Large intestine (tissue), 12 donors: ENCODE data around the gene LONRF2. TPM values are rescaled to one million over a fixed set of nuclear protein-coding genes. Genes with fewer than 3 reads are reported as not detected.
"Not testable (repeated sequence)": the region's sequence is repeated elsewhere in the genome, so short reads cannot be mapped to it uniquely, and the experiment has no call there.

Source experiments
- DNase-seq, 2 donors: peaks; one replicate each; pipeline versions ENCODE4 v3.0.0 to v3.0.0-alpha.2; 2013
- H3K27ac ChIP-seq: one replicate; pipeline ENCODE4 v1.5.1; 2013; ENCODE audit warnings: low read length
- H3K27me3 ChIP-seq: 2 replicates; pipeline ENCODE4 v1.6.1; 2013; ENCODE audit warnings: low read length; ENCODE audit not compliant: control insufficient read depth, insufficient read depth
- H3K36me3 ChIP-seq: 2 replicates; pipeline ENCODE4 v1.6.1; 2013; ENCODE audit warnings: low read length; ENCODE audit not compliant: control insufficient read depth, insufficient read depth
- H3K4me1 ChIP-seq: one replicate; pipeline ENCODE4 v1.6.1; 2013; ENCODE audit warnings: low read length; ENCODE audit not compliant: control insufficient read depth, insufficient read depth
- H3K4me3 ChIP-seq: one replicate; pipeline ENCODE4 v1.5.1; 2013; ENCODE audit warnings: low read length
- H3K9me3 ChIP-seq: one replicate; pipeline ENCODE4 v1.6.1; 2013; ENCODE audit warnings: mild to moderate bottlenecking, low read depth, low read length, moderate library complexity; ENCODE audit not compliant: control insufficient read depth
- whole genome bisulfite sequencing: methylation state at CpG from one replicate; pipeline ENCODE4 v1.1.5; 2013; ENCODE audit warnings: low lambda C conversion rate; ENCODE audit not compliant: insufficient coverage; 5-methylcytosine and 5-hydroxymethylcytosine counted together
- long read RNA-seq, 11 donors: transcript quantifications; one replicate each; lab custom pipeline, GENCODE V29; 2026
- polyA plus RNA-seq: library from polyadenylated mRNA; unstranded; fragments of 120-200 nt; gene quantifications from one replicate; pipeline ENCODE4 v1.2.1, GENCODE V29; 2013

Gene LONRF2
- 3.2 TPM for polyA plus RNA-seq
- long read RNA-seq, donor 1, result 0 reads
- long read RNA-seq, donor 2, result 0 reads
- long read RNA-seq, donor 3, result 0 reads
- long read RNA-seq, donor 4, result 0 reads
- long read RNA-seq, donor 5, result 0 reads
- long read RNA-seq, donor 6, result 0 reads
- long read RNA-seq, donor 7, full-length matches to known transcripts, result 1 of 1 reads
- long read RNA-seq, donor 7, partial matches to known transcripts, result 0 of 1 reads
- long read RNA-seq, donor 7, other reads (novel, unspliced or antisense), result 0 of 1 reads
- long read RNA-seq, donor 8, full-length matches to known transcripts, result 1 of 1 reads
- long read RNA-seq, donor 8, partial matches to known transcripts, result 0 of 1 reads
- long read RNA-seq, donor 8, other reads (novel, unspliced or antisense), result 0 of 1 reads
- long read RNA-seq, donor 9, result 0 reads
- long read RNA-seq, donor 10, result 0 reads
- long read RNA-seq, donor 11, full-length matches to known transcripts, result 1 of 1 reads
- long read RNA-seq, donor 11, partial matches to known transcripts, result 0 of 1 reads
- long read RNA-seq, donor 11, other reads (novel, unspliced or antisense), result 0 of 1 reads

DNA sequence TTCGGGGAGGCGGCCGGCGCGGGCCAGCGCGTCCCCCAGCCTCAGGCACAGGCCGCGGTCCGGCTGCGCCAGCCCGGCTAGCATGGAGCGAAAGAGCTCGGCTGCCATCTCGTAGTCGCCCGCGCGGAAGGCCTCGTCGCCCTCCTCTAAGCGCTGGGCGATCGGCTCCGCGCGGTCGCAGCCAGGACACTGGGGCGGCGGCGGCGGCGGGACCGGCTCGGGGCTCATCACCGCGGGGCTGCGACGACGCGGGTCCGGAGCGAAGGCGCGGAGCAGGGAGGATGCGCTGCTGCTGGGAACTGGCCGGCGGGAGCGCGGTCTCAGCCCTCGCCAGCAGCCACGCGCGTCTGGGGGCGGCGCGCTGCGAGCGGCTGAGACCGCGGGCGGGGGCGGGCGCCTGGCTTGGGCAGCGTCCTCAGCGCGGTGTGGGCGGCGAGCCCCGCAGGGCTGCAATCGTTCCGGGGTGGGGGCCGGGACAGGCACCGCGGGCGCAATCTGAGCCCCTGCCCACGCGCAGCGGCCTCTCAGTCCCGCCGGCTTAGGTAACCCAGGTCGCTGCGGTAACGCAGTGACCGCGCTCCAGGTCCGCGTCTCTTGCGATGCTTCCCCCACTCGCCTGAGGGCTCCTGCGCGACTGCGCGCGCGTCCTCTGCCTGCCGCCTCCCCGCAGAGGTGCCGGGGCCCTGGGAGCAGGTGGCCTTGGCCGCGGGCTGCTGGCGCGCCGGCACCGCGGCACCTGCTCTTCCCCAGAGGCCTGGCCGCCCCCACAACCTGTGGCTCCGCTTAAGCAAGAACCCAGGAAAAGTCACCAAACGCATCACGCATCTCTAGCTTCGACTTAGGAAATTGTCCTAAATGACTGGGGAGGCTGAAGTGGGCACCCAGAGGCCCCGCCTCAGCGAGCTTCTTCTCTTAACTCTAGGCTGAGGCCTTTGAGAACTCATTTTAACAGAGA, at the start of gene LONRF2:
Gene LONRF2, minus strand, starts transcription at position 636 of the 955 bp plus-strand sequence. Its CDS starts 408 bp downstream, at position 228.
- H3K9me3 ChIP-seq, result peaks cover 6% of the 10 kb centered on the region
- no peak within 1 kb of the TSS for H3K4me3 ChIP-seq
- no peak within 1 kb of the TSS for H3K27ac ChIP-seq
- no peaks in the 10 kb centered on the region for H3K4me1 ChIP-seq
- no CpG with 5 or more reads among the region's 113 CpGs for WGBS
- H3K36me3 ChIP-seq, result no peaks in the 10 kb centered on the region
- H3K27me3 ChIP-seq, result peaks cover 40% of the 10 kb centered on the region
- DNase-seq, result peak; percentile 7 to 38

DNA sequence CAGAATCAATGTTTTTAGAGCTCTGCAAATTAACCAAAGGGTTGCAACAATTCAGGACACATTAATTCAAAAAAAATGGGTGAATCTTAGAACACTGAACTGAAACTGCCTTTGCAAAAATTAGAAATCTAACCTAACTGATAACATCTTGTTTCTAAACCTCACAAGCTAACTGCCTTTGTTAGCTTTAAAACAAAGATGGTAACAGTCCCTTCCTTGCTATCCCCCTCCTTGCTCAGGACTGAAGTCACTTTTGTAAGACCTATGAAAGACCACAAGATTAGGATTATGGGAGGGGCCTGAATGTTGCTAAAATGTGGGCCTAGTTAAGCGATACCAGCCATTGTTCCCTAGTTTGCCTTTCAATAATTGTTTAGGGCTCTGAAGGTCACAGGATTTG, 44.9 kb upstream of the LONRF2 start:
- Histone ChIP-seq H3K4me3 (no peak overlapping the region), H3K27me3 (no peaks in the 10 kb centered on the region), H3K27ac (no peak overlapping the region), H3K9me3 (peaks cover 2% of the 10 kb centered on the region), H3K4me1 (no peaks in the 10 kb centered on the region), H3K36me3 (no peaks in the 10 kb centered on the region)
- no peak for DNase-seq
- 83% methylated on average over 1 of the region's 1 CpG for WGBS

DNA sequence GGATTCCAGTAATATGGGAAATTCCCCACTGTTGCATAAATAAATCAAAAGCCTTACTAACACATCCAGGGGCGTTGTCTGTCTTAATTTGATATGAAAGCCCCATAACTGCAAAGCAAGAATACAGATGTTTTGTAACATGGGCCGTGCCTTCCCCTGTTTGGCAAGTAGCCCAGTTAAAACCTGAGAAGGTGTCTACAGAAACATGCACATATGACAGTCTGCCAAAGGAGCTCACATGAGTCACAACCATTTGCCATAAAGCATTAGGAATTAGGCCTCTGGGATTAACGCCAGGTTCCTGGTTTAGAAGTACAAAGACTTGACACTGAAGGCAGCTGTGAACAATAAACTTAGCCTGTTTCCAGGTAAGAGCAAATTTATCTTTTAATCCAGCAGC, 43.1 kb upstream of the LONRF2 start:
- 60% methylated on average over 1 of the region's 3 CpGs for WGBS
- Histone ChIP-seq H3K27me3 (no peaks in the 10 kb centered on the region), H3K4me3 (no peak overlapping the region), H3K36me3 (no peaks in the 10 kb centered on the region), H3K9me3 (no peaks in the 10 kb centered on the region), H3K27ac (no peak overlapping the region), H3K4me1 (no peaks in the 10 kb centered on the region)
- DNase-seq, result no peak

DNA sequence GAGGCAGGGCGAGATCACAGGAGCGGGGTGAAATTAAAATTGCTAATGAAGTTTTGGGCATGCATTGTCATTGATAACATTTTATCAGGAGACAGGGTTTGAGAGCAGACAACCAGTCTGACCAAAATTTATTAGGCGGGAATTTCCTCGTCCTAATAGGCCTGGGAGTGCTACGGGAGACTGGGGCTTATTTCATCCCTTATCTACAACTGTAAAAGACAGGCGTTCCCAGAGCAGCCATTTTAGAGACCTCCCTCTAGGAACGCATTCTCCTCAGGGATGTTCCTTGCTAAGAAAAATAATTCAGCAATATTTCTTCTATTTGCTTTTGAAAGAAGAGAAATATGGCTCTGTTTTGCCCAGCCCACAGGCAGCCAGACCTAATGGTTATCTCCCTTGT, 40.0 kb upstream of the LONRF2 start:
- H3K27ac ChIP-seq, DNase-seq, H3K36me3 ChIP-seq, H3K9me3 ChIP-seq, H3K27me3 ChIP-seq, H3K4me1 ChIP-seq, H3K4me3 ChIP-seq: not testable (repeated sequence)
- 100% methylated on average over 1 of the region's 7 CpGs for WGBS

DNA sequence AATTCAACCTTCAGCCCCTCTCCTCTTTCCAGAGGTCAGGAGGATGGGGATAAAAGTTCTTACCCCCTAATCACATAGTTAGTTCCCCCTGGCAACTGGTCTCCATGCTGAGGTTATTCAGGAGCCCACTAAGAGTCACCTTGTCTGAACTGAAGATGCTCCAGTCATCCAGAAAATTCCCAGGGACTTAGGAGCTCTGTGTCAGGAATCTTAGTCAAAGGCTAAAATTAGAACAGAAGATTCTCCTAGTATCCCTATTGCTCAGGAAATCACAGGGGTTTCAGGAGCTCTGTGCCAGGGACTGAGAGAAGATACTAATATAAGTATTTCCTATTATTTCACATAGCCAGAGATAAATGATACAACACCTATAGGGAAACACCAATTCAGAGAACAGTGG, 37.3 kb upstream of the LONRF2 start:
- no peaks in the 10 kb centered on the region for H3K27me3 ChIP-seq
- H3K4me1 ChIP-seq, result no peaks in the 10 kb centered on the region

DNA sequence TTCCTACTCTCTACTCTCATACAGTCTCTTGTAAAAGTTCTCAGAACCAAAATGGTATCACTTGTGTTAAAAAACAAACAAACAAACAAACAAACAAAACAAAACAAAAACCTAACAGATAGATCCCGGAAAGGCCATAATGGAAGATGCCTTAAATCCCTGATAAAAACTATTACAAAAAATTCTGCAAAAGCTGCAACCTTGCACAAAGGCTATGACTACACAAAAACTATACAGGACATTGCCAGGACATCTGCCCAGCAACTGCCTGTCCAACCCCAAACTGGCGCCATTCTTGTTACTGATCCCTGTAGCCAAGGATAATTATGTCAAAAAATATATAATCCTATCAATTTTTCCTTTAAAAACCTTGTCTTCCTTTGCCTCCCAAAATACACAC, 36.3 kb upstream of the LONRF2 start:
- no peak overlapping the region for H3K27ac ChIP-seq
- no peaks in the 10 kb centered on the region for H3K9me3 ChIP-seq
- WGBS, result 80% methylated on average over 1 of the region's 2 CpGs
- no peaks in the 10 kb centered on the region for H3K27me3 ChIP-seq
- no peaks in the 10 kb centered on the region for H3K4me1 ChIP-seq
- DNase-seq, result no peak
- H3K36me3 ChIP-seq, result no peaks in the 10 kb centered on the region
- H3K4me3 ChIP-seq, result no peak overlapping the region

More for the DNA sequence above, 37.3 kb upstream of the LONRF2 start:
- Histone ChIP-seq H3K27ac (no peak overlapping the region), H3K36me3 (no peaks in the 10 kb centered on the region), H3K4me3 (no peak overlapping the region), H3K9me3 (no peaks in the 10 kb centered on the region)
- DNase-seq, result no peak

DNA sequence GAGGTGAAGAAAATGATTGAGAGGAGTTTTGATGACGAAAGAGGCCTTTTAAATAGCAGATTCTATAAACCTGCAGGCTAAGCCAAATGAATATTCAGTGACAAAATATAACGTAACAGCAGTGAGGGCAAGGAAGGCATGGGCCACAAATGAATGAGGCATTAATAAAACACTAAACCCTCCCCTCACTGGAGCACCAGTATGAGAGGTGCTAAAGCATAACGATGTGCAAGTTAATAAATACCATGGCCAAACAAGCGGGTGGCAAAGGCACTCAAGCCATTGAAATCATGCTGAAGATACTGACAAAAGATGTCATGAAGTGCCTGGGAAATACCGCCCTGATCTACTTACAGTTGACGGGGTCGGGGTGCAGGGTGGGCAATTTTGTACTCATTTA, 30.2 kb upstream of the LONRF2 start:
- H3K9me3 ChIP-seq, result no peaks in the 10 kb centered on the region

DNA sequence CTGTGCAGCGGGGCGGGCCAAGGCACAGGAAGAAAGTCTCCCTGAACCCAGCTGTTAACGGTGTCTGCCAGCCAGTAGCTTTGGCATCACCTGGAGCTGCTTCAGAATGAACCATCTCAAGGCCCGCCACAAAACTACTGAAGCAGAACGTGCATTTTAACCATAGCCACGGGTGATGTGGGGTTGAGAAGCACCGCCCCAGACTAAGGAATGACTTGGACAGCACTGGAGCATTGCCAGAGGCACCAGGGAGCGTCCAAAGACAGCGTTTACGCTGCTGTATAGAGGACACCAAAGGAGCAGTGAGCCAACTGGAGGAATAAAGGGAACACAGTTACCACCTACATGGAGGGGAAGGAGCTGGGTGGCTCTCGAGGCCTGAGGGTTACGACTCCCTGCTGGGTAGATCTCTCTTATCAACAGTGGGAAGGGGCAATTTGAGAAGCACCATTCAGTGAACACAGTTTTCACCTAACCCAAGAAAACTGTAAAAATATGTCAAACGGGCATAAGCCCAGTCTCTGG, 28.4 kb upstream of the LONRF2 start:
- Histone ChIP-seq H3K4me3 (no peak overlapping the region), H3K4me1 (no peaks in the 10 kb centered on the region), H3K36me3 (no peaks in the 10 kb centered on the region), H3K9me3 (no peaks in the 10 kb centered on the region), H3K27ac (no peak overlapping the region), H3K27me3 (no peaks in the 10 kb centered on the region)
- 33% methylated on average over 1 of the region's 13 CpGs for WGBS
- DNase-seq, result no peak

More for the DNA sequence above, 30.2 kb upstream of the LONRF2 start:
- Histone ChIP-seq H3K36me3 (no peaks in the 10 kb centered on the region), H3K27ac (no peak overlapping the region), H3K4me1 (no peaks in the 10 kb centered on the region), H3K27me3 (no peaks in the 10 kb centered on the region), H3K4me3 (no peak overlapping the region)
- WGBS, result 88% methylated on average over 1 of the region's 7 CpGs
- DNase-seq, result no peak

DNA sequence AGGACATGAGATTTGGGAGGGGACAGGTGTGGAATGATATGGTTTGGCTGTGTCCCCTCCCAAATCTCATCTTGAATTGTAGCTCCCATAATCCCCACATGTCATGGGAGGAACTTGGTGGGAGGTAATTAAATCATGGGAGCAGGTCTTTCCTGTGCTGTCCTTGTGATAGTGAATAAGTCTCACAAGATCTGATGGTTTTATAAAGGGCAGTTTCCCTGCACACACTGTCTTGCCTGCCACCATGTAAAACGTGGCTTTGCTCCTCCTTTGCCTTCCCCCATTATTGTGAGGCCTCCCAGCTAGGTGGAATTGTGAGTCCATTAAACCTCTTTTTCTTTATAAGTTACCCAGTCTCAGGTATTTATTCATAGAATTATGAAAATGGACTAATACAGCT, 22.8 kb upstream of the LONRF2 start:
- H3K36me3 ChIP-seq, H3K4me3 ChIP-seq, H3K9me3 ChIP-seq, H3K4me1 ChIP-seq, H3K27ac ChIP-seq, H3K27me3 ChIP-seq, DNase-seq: not testable (repeated sequence)
- no CpG with 5 or more reads among the region's 1 CpG for WGBS

DNA sequence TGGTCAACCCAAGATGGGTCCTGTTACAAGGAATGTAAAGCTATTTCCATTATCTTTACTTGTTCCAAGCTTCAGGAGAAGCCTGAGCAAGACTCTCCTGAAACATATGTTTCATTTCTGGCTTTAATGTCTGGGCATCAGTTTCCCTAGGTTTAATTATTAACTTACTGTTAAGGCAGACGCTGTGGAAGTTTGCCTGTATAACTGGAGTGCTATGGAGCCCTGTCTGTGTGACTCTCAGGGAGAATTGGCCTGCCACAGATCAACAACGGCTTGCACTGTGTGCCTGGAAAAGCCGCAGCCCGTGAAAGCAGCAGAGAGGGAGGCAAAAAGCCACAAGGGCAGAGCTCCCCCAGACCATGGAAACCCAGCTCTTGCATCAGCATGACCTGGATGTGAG, 22.1 kb upstream of the LONRF2 start:
- Histone ChIP-seq H3K36me3 (no peaks in the 10 kb centered on the region), H3K9me3 (no peaks in the 10 kb centered on the region), H3K4me3 (no peak overlapping the region), H3K27ac (no peak overlapping the region), H3K4me1 (no peaks in the 10 kb centered on the region), H3K27me3 (peaks cover 5% of the 10 kb centered on the region)
- no peak for DNase-seq
- WGBS, result no CpG with 5 or more reads among the region's 4 CpGs
